Thyroid gland (tissue), 4 donors: ENCODE data around the gene C21orf91.

Experiments
- CTCF ChIP-seq, 6 experiments: fragments of 200-600 bp in 3 of 6; fragments of 450-650 bp in 3 of 6; sonication (generic) in 3 of 6; IDR thresholded peaks; one replicate each; pipeline ENCODE4 v1.5.1; 2016 to 2019; ENCODE audit warnings: antibody characterized with exemption in 6 of 6, mild to moderate bottlenecking in 2 of 6, inconsistent platforms in 1 of 6, moderate library complexity in 1 of 6
- POLR2A ChIP-seq, 2 donors: fragments of 450-650 bp; IDR thresholded peaks; one replicate each; pipeline ENCODE4 v1.6.1; 2017; ENCODE audit warnings: antibody characterized with exemption in 2 of 2, mild to moderate bottlenecking in 2 of 2, moderate library complexity in 1 of 2

DNA sequence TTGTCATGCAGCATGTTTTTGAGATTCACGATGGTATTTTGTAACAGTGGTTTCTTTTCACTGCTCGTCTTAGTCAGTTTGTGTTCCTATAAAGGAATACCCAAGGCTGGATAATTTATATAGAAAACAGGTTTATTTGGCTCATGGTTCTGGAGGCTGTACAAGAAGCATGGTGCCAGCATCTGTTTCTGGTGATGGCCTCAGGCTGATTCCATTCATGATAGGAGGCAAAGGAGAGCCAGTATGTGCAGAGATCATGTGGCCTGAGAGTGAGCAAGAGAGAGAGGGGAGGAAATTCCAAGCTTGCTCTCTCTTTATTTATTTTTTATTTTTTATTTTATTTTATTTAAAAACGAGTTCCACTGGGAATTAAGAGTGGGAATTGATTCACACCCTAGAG lies 2.0 kb upstream of the C21orf91 start:
- TF ChIP-seq CTCF (IDR thresholded peaks at IDR 0.05) = no peak
- no peak for TF ChIP-seq POLR2A (IDR thresholded peaks at IDR 0.05)
